Measurements from ENCODE around the gene IPO4.

DNA sequence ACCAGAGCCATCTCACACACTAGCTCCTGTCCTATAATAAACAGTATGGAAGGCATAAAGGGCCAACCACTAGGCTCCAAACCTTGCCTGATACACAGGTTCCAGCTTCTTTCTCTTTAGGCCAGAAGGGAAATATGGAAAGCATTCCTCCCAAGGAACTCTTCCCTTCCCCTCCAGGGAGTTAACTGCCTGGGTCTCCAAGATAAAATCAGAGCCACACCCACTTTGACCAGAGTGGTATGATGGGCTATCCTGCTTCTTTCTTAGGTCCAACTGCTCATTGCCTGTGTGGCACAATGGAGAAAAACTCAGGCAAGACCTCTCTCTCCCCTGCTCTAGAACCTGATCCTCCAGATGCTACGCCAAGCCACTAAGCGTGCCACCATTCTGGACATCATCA is 19.0 kb upstream of the IPO4 start:
- TF ChIP-seq, protein P1, sequence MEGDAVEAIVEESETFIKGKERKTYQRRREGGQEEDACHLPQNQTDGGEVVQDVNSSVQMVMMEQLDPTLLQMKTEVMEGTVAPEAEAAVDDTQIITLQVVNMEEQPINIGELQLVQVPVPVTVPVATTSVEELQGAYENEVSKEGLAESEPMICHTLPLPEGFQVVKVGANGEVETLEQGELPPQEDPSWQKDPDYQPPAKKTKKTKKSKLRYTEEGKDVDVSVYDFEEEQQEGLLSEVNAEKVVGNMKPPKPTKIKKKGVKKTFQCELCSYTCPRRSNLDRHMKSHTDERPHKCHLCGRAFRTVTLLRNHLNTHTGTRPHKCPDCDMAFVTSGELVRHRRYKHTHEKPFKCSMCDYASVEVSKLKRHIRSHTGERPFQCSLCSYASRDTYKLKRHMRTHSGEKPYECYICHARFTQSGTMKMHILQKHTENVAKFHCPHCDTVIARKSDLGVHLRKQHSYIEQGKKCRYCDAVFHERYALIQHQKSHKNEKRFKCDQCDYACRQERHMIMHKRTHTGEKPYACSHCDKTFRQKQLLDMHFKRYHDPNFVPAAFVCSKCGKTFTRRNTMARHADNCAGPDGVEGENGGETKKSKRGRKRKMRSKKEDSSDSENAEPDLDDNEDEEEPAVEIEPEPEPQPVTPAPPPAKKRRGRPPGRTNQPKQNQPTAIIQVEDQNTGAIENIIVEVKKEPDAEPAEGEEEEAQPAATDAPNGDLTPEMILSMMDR (IDR thresholded peaks at IDR 0.05 in 4 of 5, conservative IDR thresholded peaks at IDR 0.05 in 1 of 5), result no peak
- TF ChIP-seq POLR2A (IDR thresholded peaks at IDR 0.05), result no peak
